Dendritic cell treated with granulocyte-macrophage colony-stimulating factor and Interleukin-4, amounts not matched to agents 40 ng/mL and 50 ng/mL, for 4 days (primary cell): Measurements from ENCODE around the gene VIM.
"Not testable (repeated sequence)": the region's sequence is repeated elsewhere in the genome, so short reads cannot be mapped to it uniquely, and the experiment has no call there.

Source experiments
- H3K27ac Mint-ChIP-seq: one replicate; pipeline ENCODE4 v1.8.0; 2022; ENCODE audit warnings: mild to moderate bottlenecking, mixed read lengths
- H3K27me3 Mint-ChIP-seq: one replicate; pipeline ENCODE4 v1.8.0; 2022; ENCODE audit warnings: mild to moderate bottlenecking, mixed read lengths
- H3K36me3 Mint-ChIP-seq: one replicate; pipeline ENCODE4 v1.8.0; 2022; ENCODE audit warnings: low read depth, mixed read lengths
- H3K4me1 Mint-ChIP-seq: one replicate; pipeline ENCODE4 v1.8.0; 2022; ENCODE audit warnings: low read depth, mixed read lengths
- H3K4me3 Mint-ChIP-seq: one replicate; pipeline ENCODE4 v1.8.0; 2022; ENCODE audit warnings: mild to moderate bottlenecking, moderate library complexity, mixed read lengths
- H3K9me3 Mint-ChIP-seq: one replicate; pipeline ENCODE4 v1.8.0; 2022; ENCODE audit warnings: mixed read lengths
- intact Hi-C: fragments of 100-400 bp; cut with micrococcal nuclease; formaldehyde crosslinking; loops from one replicate; pipeline ENCODE4 v1.15.0; 2022

Gene VIM

DNA sequence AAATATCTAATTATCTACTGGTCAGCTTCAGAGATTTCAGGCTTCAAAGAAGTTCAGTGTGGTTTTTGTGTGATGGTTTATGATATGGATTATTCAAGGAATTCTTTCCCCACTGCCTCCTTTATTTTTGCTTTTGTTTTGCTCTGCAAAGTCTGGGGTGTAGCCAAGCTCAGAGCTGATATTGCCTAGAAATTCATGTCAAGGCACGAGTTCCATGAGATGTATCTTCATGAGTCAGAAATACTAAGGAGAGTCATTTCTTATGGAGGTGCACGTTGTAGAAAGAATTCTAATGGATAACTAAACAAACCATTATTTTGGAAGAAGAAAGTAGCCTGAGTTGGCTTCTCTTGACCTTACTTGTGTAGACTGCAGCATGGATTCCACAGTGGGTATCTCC, 37.4 kb downstream of the VIM start:
- Mint-ChIP-seq H3K36me3 (no peaks in the 10 kb centered on the region), H3K4me3 (no peak overlapping the region), H3K27me3 (no peaks in the 10 kb centered on the region), H3K27ac (no peak overlapping the region), H3K4me1 (no peaks in the 10 kb centered on the region), H3K9me3 (peaks cover 50% of the 10 kb centered on the region)
- intact Hi-C loops = no loop called here

DNA sequence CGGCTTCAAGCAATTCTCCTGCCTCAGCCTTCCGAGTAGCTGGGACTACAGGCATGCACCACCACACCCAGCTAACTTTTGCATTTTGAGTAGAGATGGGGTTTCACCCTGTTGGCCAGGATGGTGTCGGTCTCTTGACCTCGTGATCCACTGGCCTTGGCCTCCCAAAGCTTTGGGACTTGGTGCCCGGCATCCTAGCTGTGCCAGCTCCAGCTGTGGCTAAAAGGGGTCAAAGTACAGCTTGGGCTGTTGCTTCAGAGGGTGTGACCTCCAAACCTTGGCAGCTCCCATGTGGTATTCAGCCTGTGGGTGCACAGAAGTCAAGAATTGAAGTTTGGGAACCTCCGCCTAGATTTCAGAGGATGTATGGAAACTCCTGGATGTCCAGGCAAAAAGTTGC, 38.5 kb downstream of the VIM start:
- H3K4me1 Mint-ChIP-seq, H3K36me3 Mint-ChIP-seq, H3K27ac Mint-ChIP-seq, H3K4me3 Mint-ChIP-seq, H3K27me3 Mint-ChIP-seq, intact Hi-C loops: not testable (repeated sequence)
- H3K9me3 Mint-ChIP-seq = peaks cover 45% of the 10 kb centered on the region

DNA sequence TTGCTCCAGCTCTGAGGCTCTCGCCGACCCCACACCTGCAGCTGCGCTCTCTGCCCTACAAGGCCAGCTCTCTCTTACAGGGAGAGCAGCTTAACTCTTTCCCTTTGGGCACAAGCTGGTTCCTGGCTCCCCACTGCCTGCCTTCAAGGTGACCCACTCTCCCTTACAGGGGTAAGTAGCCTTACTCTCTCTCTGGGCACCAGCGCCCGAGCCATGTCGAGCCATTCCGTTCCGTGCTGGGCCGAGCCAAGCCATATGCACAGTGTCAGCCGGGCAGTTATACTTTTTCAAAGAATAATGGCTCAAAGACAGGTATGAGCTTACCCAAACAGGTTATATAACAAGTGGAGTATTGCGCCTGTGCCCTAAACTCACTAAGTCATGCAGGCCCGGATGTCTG, 44.6 kb downstream of the VIM start:
- intact Hi-C loops = no loop called here
- no peaks in the 10 kb centered on the region for H3K36me3 Mint-ChIP-seq
- H3K9me3 Mint-ChIP-seq = peaks cover 19% of the 10 kb centered on the region
- H3K27ac Mint-ChIP-seq = no peak overlapping the region
- no peak overlapping the region for H3K4me3 Mint-ChIP-seq
- H3K4me1 Mint-ChIP-seq = no peaks in the 10 kb centered on the region
- H3K27me3 Mint-ChIP-seq = no peaks in the 10 kb centered on the region

DNA sequence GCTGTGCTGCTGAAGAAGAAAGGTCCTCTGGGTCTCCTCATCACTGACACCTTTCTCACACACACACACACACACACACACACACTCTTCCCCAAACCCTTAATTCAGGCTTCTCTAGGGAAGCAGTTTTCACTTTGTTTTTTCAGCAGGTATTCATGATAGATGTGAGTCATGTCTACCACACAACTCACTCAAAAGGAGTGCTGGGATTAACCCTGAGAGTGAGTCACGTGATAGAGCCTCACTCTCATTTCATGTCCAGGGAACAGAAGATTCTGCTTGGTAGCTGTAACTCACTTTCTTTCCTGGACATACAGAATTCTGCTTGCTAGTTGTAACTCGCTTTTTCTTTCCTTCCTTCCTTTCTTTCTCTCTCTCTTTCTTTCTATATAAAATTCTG, 45.4 kb downstream of the VIM start:
- no peaks in the 10 kb centered on the region for H3K36me3 Mint-ChIP-seq
- no peak overlapping the region for H3K27ac Mint-ChIP-seq
- no peak overlapping the region for H3K4me3 Mint-ChIP-seq
- peaks cover 19% of the 10 kb centered on the region for H3K9me3 Mint-ChIP-seq
- H3K4me1 Mint-ChIP-seq = no peaks in the 10 kb centered on the region
- intact Hi-C loops = no loop called here
- no peaks in the 10 kb centered on the region for H3K27me3 Mint-ChIP-seq

DNA sequence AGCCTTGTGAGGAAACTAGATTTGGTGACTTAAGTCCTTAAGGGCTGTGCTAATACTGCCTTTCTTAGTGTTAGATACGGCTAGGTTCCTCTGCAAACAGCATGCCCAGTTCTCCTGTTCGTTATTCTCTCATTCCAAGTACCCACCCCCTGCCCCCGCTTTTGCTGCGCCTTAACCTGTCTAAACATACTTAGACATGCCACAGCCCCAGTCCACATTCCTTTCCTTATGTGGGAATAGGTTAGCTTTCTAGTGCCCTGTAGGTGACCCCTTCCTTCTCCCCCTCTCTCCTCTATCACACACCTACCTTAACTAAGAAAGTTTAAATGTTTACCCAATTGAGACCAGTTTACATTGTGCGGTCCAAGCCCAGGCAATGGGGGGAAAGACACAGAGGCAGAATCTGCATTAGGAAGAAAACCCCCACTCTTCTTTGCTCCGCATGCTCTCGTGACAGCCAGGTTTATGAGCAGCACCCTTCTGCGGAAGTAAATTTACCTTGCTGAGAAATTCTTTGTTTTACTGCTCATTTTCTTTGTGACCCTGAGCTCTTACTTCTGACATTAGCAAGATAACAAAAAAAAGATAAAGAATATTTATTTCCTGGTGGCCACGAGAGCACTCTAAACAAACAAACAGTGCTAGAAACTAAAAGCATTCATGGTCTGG, 48.8 kb downstream of the VIM start:
- no peaks in the 10 kb centered on the region for H3K36me3 Mint-ChIP-seq
- H3K9me3 Mint-ChIP-seq = peaks cover 32% of the 10 kb centered on the region
- no peak overlapping the region for H3K27ac Mint-ChIP-seq
- no peaks in the 10 kb centered on the region for H3K4me1 Mint-ChIP-seq
- no peak overlapping the region for H3K4me3 Mint-ChIP-seq
- no peaks in the 10 kb centered on the region for H3K27me3 Mint-ChIP-seq
- intact Hi-C loops = no loop called here

DNA sequence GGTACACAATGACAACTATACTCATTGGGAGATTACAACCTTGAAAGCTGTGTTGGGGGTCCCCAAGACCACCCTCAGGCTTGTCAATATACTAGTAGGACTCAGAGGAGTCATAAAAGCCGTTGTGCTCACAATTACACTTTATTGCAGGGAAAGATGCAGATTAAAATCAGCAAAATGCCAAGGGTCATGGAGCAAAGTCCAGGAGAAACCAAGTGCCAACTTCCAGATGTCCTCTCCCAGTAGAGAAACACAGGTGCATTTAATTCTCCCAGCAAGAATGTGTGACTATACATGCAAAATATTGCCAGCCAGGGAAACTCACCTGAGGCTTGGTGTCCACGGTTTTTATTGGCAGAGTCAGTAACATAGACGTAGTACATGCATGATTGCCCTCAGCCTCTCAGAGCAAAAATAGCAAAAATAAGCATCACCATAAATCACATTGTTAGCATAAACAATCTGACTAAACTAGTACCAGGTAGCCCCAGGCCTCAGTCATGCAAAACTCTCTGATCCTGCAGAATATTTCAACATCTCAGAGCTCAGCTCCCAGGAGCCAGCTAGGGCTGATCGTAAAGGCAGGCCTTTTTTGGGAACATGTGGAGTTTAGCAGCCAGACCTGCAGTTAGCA, 50.7 kb downstream of the VIM start:
- H3K27ac Mint-ChIP-seq = no peak overlapping the region

DNA sequence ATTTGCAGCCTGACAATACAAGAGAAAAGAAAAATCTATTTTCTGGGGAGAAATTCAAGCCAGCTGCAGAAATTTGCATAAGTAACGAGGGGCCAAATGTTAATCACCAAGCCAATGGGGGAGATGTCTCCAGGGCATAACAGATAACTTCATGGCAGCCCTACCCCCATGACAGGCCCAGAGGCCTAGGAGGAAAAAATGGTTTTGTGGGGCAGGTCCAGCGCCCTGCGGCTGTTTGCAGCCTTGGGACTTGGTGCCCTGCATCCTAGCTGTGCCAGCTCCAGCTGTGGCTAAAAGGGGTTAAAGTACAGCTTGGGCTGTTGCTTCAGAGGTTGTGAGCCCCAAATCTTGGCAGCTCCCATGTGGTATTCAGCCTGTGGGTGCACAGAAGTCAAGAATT, 54.3 kb downstream of the VIM start:
- Mint-ChIP-seq H3K36me3 (no peaks in the 10 kb centered on the region), H3K4me3 (no peak overlapping the region), H3K27ac (no peak overlapping the region), H3K9me3 (peaks cover 35% of the 10 kb centered on the region), H3K27me3 (peaks cover under 1% of the 10 kb centered on the region), H3K4me1 (no peaks in the 10 kb centered on the region)
- intact Hi-C loops = no loop called here

More for the DNA sequence above, 50.7 kb downstream of the VIM start:
- H3K27me3 Mint-ChIP-seq = no peaks in the 10 kb centered on the region
- H3K36me3 Mint-ChIP-seq = no peaks in the 10 kb centered on the region
- no peak overlapping the region for H3K4me3 Mint-ChIP-seq
- intact Hi-C loops = no loop called here
- peaks cover 50% of the 10 kb centered on the region for H3K9me3 Mint-ChIP-seq
- no peaks in the 10 kb centered on the region for H3K4me1 Mint-ChIP-seq

DNA sequence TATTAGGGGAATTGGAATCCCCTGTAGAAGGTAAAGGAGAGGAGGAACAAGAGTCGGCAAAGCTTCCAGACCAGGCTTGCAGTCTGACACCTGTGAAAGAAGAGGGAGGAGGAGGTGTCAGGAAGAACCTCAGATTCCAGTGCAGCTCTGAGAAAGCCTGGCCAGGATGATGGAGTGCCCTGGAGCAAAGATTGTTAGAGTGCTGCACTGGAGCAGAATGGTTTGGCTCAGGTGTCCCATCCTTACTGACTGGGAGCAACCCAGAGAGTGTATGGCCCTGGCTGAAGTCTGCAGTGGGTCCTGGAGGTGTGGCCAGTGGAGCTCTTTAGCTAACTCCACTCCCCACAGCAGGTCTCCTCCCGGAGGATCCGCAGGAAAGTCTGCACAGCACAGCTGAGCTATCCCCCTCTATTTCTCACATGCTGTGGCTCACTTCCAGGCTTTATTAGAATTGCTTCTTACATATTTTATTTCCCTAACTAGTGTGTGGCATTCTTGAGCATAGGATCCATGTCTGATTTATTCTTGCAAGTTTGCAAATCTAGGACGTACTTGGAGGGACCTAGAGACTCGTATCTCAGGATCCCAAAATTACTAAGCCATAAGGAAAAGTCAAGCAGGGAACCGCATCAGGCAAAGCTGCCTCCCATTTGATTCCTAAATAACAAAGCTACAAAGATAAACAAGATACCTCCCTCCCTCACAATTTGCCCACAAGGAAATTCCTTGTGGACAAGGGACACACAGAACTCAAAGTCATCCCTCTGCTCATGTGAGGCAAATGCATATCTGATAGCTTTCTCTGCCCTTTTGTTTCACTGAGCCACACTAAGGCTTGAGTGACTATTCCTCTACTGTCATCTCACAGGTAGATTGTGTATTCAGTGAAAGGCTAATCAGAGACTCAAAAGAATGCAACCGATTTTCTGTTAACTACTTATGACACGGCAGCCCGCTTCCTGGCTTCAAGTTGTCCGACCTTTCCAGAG, 58.8 kb downstream of the VIM start:
- intact Hi-C loops = no loop called here
- H3K36me3 Mint-ChIP-seq = no peaks in the 10 kb centered on the region

More for the DNA sequence above, 58.8 kb downstream of the VIM start:
- Mint-ChIP-seq H3K4me3 (no peak overlapping the region), H3K27me3 (peaks cover 14% of the 10 kb centered on the region), H3K9me3 (peaks cover 22% of the 10 kb centered on the region), H3K4me1 (no peaks in the 10 kb centered on the region), H3K27ac (no peak overlapping the region)
